Stimulated activated CD4-positive, alpha-beta T cell treated with anti-CD3 and anti-CD28 coated beads, Interleukin-2, amount 100 ng/mL, for 4 hours (primary cell): ENCODE measurements around the gene DSCAML1.

Experiments
- DNase-seq: peaks from one replicate; pipeline ENCODE4 v3.0.0-alpha.2; 2020; ENCODE audit warnings: low read depth

DSCAML1 gene

DNA sequence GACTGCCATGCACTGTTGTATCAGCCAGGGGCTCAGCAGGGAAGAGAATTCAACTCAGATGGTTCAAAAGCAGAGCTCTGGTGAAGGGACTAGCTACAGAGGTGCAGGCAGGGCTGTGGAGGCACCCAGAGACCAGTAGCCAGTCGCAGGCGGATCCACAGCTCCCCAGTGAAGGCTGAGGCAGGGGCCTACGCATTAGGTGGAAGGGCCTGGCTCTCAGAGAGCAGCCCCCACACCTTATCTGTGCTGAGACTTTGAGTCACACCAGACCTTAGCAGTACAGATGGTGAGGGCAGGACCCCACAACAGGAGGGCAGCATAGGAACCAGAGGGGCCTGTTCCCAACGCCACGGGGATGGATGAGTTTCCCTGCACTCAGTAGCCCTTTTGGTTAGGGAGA is 189.6 kb downstream of the DSCAML1 start:
- no peak for DNase-seq

DNA sequence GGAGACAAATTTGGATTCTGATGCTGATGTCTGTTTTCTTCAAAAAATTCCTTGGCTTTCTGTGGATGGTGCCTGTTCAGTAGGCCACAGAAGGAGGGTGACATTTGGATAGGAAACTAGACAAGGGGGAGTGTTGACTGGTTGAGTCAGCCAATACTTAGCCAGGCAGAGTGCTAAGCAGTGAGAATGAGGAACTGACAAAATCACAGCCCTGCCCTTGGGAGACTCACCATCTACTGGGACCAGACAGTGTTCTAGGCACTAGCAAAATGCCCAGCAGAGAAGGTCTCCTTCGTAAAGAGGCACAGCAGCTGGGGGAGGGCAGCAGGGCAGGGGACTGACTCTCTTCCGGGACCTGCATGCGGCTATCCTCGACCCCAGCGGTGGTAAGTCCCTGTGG is 190.2 kb downstream of the DSCAML1 start:
- DNase-seq, result no peak

DNA sequence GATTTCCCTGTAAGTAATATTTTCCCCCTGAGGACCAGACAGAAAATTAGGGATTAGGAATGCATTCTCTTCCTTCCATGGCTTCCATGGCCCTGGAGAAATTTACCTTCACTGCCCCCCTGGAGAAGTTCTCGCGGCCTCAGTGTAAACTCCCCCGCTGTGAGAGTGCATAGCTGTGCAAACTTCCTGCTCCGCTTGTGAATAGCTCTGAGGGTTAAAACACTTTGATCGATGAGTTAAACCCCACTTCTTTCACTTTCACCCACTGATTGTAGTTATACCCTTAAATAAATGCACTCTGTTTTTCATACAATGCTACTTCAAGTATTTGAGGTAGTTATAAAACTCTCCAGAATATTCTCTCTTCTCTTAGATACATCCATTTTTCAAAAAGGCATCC is 190.8 kb downstream of the DSCAML1 start:
- no peak for DNase-seq

DNA sequence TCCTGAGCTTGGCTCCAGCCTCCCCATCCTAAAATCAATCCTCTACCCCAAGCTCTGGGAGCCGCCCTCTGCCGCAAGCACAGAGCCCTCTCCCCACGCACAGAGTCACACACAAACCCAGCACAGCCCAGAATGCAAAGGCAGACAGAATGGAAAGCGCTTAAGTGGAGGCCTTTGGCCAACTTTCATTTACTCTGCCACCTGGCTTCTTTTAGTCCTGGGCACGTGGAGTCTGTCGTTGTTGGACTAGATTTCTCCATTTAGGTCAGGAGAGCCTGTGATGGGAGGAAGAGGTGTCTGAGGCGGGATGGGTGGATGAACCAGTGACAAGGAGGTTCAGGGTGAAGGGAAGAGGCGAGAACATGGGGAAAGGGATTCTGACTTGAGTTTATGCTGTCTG is 191.7 kb downstream of the DSCAML1 start:
- no peak for DNase-seq

DNA sequence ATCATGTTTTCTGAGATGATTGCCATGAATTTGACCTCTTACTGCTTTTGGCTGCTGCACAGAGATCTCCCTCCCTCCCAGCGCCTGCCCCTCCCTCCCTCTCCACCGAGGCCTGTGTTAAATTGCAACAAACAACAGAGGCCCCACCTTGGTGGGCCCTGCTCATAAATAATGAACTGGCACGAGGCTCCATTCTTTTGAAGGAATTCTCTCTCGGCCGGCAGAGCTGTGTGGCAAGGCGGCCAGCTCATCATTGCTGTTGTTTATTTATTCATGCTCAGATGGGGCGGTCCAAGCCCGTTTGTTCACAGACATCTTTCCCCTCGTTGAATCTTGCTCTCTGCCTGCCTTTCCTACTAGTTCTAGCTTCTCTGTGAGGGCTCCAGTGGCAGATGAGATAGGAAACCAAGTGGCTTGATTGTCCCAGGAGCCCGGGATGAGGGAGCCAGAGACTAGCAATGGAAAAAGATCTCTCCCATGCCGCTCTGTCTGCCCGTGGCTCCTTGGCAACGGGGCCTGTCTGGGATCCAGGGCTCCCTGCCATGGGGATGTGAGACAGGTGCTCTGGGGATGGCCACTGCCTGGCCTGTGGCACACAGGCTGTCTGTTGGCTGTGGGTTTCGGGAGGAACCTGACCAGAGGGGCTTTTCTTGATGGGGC is 192.6 kb downstream of the DSCAML1 start:
- DNase-seq, result no peak

DNA sequence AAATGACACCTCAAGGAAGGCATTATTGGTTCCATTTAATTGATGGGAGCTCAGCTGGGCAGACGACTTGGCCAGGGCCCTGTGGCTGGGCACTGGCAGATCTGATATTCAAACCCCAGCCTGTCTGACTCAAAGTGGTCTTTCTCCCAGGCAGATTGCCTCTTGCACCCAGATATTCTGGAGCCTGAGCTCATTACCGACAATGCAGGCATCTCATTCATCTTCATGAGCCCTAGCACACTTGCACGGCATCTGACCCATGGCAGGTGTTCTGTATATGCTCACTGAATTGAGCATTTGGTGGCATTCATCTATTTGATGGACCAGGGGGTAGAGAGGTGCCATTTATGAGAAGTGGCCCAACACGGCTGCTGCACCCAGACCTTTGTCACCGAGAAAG is 193.1 kb downstream of the DSCAML1 start:
- no peak for DNase-seq

DNA sequence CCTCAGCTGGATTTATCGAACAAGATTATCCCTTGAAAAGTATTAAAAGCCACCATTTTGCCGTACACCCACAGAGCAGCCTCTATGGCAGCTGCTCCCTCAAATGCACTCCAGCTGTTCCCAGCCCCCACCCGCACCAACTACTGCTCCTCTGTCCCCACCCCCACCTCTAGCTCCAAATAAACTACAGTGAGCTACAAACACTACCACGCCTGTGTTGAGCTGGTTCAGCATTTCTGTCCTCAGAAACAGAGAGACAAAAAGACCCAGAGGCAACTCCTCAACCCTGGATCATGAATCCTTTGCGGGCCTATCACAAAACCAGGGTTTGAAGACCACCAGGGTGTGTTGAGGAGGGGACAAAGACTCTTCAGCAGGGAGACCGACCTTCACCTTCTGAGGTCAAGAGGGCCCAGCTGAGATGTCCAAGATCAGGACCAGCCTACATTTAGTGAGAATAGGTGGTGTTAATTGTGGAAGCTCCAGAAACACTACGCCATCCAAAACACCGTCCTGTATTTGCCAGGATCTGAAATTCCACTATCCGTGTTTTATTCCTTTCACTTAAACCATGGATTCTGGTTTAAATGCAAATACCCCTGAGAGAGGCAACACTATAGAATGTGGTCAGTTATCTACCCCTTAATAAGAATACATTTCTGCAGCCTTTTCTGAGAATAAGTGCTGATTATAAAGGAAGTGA is 195.9 kb downstream of the DSCAML1 start:
- DNase-seq, result no peak

DNA sequence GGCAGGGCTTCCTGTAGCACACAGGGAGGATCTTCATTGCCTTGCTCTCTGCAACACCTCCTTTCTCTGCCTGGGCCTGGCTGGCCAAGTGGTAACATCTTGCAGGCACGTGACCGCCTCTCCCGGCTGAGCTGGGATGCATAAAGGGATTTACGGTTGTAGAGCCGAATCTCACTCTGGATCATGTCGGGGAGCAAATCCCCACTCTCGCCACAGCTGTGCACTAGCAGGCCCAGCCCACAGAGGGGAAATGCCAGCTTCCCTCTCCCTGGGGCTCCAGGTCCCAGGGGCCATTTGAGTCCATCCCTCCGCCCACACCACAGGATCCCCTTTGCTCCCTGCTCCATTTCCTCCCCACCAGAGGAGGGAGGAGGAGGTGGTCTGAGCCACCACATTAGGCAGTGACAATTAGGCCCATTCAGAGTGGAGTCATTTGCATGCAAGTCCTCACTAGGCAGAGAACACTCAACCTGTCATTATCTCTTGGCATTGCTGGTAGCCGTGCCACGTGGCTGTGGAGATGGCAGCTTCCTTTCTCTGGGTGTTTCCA is 196.7 kb downstream of the DSCAML1 start:
- no peak for DNase-seq

DNA sequence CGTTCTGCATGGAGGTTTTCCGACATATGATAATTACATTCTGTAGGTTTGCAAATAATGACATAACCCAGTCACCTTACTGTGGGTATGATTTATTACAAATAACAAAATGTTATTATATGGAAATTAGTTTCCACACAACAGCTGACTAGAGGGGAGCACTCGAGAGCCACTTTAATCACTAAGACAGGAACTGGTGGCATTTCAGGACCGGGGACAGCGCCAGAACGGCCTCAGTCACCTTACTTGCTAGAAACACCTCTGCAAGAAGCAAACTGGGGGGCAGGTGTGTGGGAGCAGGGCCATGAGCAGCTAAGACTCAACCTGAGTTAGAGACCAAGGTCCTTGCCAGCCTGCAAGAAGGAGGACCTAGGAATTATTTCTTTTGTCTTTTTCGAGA is 199.9 kb downstream of the DSCAML1 start:
- DNase-seq, result no peak

DNA sequence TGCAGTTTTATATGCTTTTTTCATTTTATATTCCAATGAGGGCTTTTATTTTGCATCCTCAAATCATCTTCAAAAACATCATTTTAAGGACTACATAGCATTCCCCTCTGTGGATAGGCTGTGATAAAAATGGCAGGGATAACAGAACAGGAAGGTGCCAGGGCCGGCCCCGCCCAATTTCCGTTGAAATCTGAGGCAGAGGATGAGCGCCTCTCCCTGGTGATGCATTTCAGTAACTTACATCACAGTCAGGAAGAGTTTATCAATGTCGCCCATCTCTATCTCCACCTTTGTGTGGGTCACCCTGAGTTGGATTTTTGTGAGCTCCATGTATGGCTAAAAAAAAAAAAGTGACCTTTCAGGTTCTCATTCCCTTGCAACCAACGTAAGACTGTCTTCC is 201.6 kb downstream of the DSCAML1 start:
- DNase-seq, result no peak

DNA sequence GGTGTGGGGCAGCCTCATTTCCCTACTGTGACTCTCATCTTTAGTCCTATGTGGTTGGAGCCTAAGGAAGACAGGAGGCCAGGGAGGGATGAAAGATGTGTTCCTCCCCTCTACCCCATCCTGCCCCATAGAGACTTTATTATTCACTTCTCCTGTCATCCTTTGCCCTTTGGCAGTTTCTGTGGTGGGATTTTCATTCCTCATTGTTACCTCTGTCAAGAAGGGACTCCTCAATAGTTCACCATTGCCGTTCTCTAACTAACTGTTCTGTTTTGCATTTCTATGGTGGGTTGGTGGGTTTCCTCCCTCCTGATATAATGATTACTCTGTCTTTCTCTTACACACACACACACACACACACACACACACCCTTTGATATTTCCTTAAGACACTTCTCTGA is 202.3 kb downstream of the DSCAML1 start:
- no peak for DNase-seq

DNA sequence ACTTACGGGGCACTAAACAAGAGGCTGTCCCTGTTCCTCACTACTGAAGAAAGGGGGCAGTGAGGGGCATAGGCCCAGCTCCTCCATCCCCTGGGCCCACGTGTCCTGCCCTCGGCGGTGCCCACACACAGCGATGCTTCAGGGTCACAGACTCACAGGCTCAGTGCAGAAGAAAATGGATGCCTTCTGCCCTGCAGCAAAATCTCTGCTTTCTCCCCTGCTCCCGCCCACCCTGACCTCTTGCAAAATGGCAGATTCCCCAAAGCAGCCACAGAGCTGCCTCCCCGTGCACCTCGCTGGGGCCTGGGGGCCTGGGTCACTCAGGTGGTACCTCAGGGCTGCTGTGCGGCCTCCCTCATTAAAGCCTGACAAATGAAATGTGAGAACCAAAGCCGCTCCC is 204.0 kb downstream of the DSCAML1 start:
- DNase-seq, result no peak

DNA sequence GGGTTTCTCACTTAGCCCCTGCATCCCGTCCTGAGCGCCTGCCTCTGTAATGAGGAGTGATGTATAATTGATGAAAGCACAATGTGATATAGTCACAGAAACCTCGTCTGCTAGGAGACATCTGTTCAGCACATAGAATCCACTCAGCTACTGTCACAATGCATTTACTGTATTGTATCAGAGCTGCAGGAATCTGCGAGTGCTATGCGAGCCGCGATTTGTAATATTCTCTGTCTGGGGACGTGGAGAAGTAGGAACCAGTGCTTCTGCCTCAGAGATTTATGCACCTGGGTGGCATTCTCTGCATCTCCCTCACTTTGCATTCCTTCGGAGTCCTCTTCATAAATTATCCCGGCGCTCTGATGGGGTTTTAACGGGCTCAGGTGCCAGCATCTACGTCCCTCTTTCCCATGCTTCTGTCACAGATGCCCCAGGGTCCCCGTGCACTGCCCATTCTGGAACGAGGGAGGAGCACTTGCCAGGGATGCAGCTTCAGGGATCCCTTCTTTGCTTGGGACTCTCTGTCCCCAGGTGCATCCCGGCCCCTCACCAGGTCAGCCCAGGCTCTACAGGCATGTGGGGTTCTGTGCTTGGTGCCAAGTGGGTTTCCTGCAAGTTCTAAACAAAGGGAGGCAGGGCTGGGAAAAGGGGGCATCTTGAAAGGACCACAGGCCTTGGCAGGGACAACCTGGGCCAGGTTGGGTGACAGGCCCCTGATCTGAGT is 205.5 kb downstream of the DSCAML1 start:
- DNase-seq, result no peak

DNA sequence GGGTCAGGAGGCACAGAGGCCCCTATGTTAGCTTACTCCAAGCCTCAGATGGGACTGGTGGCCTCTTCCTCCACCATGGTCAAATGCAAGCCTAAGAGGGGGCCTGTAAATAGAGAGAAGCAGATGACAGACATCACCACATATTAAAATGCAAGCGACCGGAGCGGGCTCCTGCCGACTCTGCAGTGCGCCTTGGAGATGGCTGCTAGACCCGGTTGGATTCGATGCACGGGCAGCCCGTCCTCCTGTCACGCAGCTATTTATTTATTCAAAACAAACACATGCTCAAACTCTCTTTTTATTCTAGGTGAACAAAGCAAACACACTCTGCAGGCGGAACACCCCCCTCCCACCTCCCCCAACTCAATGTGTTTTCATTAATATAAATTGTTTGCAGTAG is 208.0 kb downstream of the DSCAML1 start:
- DNase-seq, result no peak

DNA sequence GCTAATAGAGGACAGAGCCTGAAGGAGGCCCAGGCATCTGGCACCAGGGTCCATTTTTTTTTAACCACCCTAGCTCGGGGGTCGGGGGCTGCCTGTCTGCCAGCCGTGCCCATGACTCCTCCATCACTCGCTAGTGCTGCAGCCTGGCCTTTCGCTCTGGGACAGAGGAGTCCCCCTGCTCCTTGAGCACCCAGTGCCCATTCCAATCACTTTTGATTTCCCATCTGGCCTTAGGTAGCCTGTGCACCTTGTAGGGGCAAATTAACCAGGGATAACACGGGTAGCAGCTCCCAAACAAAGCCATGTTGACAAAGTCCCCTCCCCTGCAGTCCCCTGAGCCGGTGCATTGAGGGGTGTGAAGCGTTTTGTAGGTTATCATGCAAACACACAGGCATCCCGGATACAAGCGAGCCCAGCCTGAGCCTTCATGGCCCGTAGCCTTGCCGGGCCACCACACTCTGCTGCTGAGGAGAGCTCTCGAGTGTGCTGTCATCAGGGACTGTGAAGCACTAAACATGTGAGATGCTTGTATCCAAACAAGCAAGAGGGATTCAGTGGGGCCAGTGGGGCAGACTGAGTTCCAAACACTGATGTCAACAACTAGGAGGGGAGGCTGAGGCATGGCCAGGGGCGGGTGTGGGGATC is 208.7 kb downstream of the DSCAML1 start:
- DNase-seq, result no peak

DNA sequence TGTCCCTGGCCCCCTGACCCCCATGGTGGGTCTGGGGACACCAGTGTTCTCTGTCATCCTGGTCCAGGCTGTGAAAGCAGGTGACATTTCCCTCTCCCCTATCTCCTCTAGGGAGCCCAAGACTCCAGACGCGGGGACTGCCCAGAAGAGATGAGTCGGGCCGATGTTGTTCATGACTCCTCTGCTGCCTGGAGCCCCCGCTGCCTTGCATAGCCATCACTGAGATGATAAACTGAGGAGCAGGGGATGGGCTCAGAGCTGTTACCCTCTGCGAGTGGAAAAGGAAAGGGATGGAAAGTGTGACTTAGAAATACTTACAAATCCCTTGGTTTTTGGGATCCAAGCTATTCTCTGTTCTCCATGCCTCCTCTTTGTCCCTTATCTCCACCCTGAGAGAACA is 209.6 kb downstream of the DSCAML1 start:
- DNase-seq, result no peak

DNA sequence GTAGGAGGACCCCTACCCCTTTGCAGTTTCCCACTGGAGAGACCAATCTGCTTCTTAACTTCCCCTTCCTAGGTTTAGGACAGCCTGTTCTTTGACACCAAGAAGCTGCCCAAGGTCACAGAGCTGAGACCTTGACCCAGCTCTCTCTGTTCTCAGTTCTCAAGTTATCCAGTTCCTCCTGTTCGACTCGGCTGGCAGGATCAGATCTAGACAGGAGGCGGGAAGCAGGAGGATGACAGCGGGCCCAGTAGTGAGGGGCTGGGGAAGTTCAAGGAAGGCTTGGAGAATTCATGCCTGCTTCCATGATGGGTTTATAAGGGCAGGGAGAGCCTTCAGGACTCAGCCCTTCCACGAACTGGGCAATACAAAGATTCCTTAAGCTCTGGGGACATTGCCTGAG is 210.6 kb downstream of the DSCAML1 start:
- DNase-seq, result no peak

DNA sequence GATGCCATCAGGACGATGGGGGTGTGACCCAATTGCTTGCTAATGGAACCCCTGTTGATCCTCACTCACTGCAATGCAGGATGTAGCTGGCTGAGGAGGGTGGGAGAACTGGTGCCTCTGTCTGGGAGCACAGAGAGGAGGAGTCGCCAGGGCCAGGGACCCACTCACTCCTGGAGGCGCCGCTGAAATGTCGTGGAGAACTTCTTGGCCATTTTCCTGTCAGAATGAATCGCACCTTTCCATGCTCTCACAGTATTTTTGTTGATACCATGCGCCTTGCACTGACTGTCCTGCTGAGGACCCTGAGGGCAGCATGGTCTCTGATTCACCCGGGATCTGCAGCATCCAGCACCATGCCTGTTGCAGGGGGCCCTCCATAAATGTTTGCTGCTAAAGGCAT is 211.4 kb downstream of the DSCAML1 start:
- DNase-seq, result no peak

DNA sequence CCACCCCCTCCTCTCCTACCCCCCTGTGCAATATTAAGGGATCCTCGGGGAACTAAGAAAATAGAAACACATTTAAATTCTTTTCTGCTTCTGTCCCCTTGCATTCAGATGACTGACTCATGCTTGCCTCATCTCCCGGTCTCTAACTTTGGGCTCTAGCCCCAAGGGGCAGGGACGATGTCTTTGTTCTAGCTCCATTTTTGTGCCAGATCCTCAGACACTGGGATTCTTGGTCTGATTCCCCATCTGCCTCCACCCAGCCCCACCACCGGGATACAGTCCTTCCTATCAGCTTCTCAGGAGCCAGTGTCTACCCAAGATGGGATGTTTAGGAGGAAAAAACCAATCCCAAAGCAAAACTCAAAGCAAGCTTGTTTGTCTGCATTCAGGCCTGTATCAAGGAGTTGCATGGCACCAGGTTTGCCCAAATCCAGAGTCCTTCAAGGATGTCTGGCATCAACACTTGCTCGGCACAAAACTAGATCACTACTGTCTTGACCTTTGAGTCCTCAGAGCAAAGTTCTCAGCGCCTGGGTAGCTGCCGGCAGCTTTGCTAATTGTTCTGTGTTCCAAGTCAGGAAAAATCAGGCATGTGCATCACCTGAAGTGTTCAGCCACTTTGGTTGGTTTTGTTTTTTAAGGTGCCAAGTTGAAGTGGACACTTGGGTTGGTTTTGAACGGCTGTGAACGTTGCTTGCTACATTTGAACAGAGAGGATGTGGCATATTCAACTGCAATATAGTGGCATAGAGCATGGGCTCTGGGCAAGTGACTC is 212.8 kb downstream of the DSCAML1 start:
- DNase-seq, result no peak

DNA sequence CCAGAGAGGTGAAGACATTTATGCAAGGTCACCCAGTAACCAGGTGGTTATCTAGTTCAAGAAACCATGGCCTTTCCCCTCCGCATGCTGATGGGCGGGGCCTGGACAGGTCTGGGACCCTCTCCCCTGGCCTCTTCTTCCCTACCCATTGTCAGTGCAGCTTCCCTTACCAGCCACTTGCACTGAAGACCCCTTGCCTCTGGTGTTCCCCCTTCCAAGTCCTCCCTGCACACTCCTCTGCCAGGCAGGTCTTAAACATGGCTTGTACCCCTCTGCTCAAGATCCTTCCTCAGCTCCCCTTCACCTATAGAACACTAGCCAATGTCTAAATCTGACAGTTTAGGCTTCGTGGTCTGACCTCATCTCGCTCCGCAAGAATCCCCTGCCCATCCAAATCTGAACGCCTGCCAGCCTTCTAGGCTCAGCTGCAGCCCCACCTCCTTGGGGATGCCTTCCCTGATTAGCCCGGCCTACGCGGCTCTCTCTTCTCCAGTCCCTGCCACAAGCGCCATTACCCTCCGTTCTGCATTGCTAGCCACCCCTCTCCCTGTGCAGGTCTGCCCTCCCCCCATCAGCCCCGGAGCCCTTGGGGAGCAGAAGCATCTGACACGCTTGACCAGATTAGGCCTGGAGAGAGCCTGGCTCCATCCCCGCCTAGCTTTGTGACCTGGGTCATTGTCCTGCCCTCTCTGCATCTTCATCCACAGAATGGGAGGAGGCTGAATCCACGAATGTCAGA is 213.8 kb downstream of the DSCAML1 start:
- DNase-seq, result no peak

DNA sequence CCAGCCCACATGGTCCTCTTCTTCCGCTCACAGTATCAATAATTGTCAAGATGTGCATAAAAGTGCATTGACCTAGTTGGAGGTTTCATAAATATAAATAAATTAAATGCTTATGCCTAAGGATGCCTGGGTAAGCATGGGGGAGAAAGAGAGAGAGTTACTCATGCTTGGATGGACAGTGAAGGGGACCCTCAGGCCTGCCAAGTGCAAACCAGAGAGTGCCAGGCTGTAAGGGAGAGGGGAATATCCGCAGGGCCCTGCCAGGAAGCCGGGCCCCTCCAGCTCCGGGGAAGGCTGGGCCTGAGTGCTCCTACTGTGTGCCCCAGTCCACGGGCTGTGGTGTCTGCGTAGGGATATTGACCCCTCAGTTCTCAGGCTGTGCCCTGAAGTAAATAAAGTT is 214.6 kb downstream of the DSCAML1 start:
- DNase-seq, result no peak
